HepG2 (cell line): ENCODE data around the gene PRSS8. TPM values are rescaled to one million over a fixed set of nuclear protein-coding genes. Genes with fewer than 3 reads are reported as not detected.

Experiments
- ZNF138 ChIP-seq: sonication (generic); formaldehyde crosslinking; IDR thresholded peaks from 2 replicates; pipeline ENCODE4 v1.5.0; 2020; ENCODE audit warnings: mild to moderate bottlenecking, low read depth, missing genetic modification reagents
- ZNF570 ChIP-seq: sonication (generic); formaldehyde crosslinking; IDR thresholded peaks from 2 replicates; pipeline ENCODE4 v1.4.0; 2020; ENCODE audit warnings: mild to moderate bottlenecking, missing genetic modification reagents, borderline replicate concordance
- ZNF709 ChIP-seq: sonication (generic); formaldehyde crosslinking; IDR thresholded peaks from 2 replicates; pipeline ENCODE4 v1.5.0; 2020; ENCODE audit warnings: mild to moderate bottlenecking, missing genetic modification reagents
- polyA plus RNA-seq, 8 experiments: library from polyadenylated mRNA; depleted of rRNA in 3 of 8; stranded (reverse) in 7 of 8; unstranded in 1 of 8; fragments of >200 nt; fragmentation: Illumina TruSeq in 4 of 8; extraction: Trizol in 4 of 8; gene quantifications; 2 replicates each; pipeline versions ENCODE4 v1.2.1 to v1.2.3, GENCODE V29; 2011 to 2016; ENCODE audit warnings: low read depth in 4 of 8, missing spikeins in 1 of 8, mixed read lengths in 1 of 8; ENCODE audit not compliant: insufficient read depth in 1 of 8
- total RNA-seq, 5 experiments: library from RNA; depleted of rRNA; stranded (reverse); fragments of >200 nt; fragmentation: Illumina TruSeq; extraction: Trizol; gene quantifications; 2 replicates each; pipeline ENCODE4 v1.2.3, GENCODE V29; 2016; ENCODE audit warnings: low read depth in 1 of 5
- TF ChIP-seq, protein P1 (sequence below): sonication (generic); formaldehyde crosslinking; IDR thresholded peaks from 2 replicates; pipeline ENCODE4 v1.8.0; 2022; ENCODE audit warnings: missing genetic modification reagents, mild to moderate bottlenecking, borderline replicate concordance
- TF ChIP-seq, protein P2 (sequence below): sonication (generic); formaldehyde crosslinking; IDR thresholded peaks from 2 replicates; pipeline ENCODE4 v1.4.0; 2020; ENCODE audit warnings: mild to moderate bottlenecking, missing genetic modification reagents
- TF ChIP-seq, protein P3 (sequence below): sonication (generic); formaldehyde crosslinking; conservative IDR thresholded peaks from 2 replicates; pipeline ENCODE4 v1.8.0; 2022; ENCODE audit warnings: mild to moderate bottlenecking, moderate library complexity, missing genetic modification reagents
- TF ChIP-seq, protein P4 (sequence below): sonication (generic); formaldehyde crosslinking; IDR thresholded peaks from 2 replicates; pipeline ENCODE4 v1.4.0; 2020; ENCODE audit warnings: mild to moderate bottlenecking, missing genetic modification reagents

PRSS8 gene
- total and polyA plus RNA-seq, 2 of the 13 experiments (the other 11 are each of a cell fraction or from before 2014, with no cell fraction given) = 2.6 to 7.2 TPM

DNA sequence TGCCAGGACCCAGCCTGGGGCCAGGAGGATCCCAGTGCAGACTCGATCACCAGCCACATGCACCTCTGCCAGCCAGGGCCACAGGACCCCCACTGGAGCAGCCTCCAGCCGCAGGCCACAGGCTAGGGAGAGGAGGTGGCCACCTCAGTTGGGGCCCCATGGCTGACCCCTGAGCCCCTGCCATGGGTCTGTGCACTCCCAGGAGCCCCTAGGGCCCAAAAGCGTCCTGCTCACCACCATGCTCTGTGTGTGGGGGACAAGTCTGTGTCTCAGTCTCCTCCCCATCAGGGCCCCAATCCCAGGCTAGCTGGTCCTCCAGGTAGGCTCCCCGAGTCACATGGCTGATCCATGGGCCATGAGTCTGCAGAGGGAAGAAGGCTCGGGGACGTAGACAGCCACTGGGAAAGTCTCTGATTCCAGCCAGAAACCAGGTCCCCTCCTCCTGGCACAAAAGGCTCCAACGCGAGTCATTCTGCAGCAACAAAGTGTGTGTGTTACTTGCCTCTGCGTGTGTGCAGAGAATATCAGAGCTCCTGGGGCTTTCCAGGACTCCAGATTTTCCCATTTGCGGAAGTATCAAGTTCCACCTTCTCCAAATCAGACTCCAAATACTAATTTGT, 6.1 kb upstream of the PRSS8 start (continued):
- TF ChIP-seq, protein P1, sequence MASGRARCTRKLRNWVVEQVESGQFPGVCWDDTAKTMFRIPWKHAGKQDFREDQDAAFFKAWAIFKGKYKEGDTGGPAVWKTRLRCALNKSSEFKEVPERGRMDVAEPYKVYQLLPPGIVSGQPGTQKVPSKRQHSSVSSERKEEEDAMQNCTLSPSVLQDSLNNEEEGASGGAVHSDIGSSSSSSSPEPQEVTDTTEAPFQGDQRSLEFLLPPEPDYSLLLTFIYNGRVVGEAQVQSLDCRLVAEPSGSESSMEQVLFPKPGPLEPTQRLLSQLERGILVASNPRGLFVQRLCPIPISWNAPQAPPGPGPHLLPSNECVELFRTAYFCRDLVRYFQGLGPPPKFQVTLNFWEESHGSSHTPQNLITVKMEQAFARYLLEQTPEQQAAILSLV (CRISPR knock-in tag) = 0 out of 2 replicates have a peak, but pooled peaks have one; percentile 34
- TF ChIP-seq, protein P2, sequence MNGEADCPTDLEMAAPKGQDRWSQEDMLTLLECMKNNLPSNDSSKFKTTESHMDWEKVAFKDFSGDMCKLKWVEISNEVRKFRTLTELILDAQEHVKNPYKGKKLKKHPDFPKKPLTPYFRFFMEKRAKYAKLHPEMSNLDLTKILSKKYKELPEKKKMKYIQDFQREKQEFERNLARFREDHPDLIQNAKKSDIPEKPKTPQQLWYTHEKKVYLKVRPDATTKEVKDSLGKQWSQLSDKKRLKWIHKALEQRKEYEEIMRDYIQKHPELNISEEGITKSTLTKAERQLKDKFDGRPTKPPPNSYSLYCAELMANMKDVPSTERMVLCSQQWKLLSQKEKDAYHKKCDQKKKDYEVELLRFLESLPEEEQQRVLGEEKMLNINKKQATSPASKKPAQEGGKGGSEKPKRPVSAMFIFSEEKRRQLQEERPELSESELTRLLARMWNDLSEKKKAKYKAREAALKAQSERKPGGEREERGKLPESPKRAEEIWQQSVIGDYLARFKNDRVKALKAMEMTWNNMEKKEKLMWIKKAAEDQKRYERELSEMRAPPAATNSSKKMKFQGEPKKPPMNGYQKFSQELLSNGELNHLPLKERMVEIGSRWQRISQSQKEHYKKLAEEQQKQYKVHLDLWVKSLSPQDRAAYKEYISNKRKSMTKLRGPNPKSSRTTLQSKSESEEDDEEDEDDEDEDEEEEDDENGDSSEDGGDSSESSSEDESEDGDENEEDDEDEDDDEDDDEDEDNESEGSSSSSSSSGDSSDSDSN (CRISPR knock-in tag) = no peak; the same call in none of the 2 replicates
- TF ChIP-seq ZNF570 (CRISPR knock-in tag) (no peak), ZNF709 (no peak), ZNF138 (CRISPR knock-in tag) (no peak)
- TF ChIP-seq, protein P3, sequence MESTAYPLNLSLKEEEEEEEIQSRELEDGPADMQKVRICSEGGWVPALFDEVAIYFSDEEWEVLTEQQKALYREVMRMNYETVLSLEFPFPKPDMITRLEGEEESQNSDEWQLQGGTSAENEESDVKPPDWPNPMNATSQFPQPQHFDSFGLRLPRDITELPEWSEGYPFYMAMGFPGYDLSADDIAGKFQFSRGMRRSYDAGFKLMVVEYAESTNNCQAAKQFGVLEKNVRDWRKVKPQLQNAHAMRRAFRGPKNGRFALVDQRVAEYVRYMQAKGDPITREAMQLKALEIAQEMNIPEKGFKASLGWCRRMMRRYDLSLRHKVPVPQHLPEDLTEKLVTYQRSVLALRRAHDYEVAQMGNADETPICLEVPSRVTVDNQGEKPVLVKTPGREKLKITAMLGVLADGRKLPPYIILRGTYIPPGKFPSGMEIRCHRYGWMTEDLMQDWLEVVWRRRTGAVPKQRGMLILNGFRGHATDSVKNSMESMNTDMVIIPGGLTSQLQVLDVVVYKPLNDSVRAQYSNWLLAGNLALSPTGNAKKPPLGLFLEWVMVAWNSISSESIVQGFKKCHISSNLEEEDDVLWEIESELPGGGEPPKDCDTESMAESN (CRISPR knock-in tag) = no peak
- TF ChIP-seq, protein P4, sequence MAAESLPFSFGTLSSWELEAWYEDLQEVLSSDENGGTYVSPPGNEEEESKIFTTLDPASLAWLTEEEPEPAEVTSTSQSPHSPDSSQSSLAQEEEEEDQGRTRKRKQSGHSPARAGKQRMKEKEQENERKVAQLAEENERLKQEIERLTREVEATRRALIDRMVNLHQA (CRISPR knock-in tag) = no peak
